ENCODE measurements around the gene TAMM41.
"Not testable (repeated sequence)": the region's sequence is repeated elsewhere in the genome, so short reads cannot be mapped to it uniquely, and the experiment has no call there.

Gene TAMM41

GRCh38 chr3:11846281-11847266 is at the start of gene TAMM41:
Gene TAMM41, minus strand, starts transcription at chr3:11846885. Its CDS starts 249 bp downstream, at chr3:11846636.
- DNase-seq = peak; percentile 95

DNA sequence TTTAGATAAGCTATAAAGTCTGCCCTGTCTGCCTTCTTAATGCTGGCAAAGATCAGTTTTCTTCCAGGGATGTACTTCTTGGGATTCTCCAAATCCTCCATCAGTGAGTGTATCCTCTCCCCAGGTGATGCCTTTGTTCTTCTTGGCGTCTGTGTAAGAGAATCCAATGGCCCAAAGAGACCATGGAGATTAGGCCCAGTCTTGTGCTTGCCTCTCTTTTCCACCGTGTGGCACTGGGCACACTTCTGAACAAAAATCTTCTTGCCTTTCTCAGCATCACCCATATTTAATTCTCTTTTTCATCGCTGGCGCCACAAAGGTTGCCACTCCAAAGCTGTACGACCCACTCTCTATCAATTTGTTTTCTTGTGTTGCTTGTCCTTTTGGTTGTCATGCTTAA is 32.2 kb upstream of the TAMM41 start:
- DNase-seq = peak; percentile 50

GRCh38 chr3:11874707-11875106 is 28.0 kb upstream of the TAMM41 start:
- not testable (repeated sequence) for DNase-seq

DNA sequence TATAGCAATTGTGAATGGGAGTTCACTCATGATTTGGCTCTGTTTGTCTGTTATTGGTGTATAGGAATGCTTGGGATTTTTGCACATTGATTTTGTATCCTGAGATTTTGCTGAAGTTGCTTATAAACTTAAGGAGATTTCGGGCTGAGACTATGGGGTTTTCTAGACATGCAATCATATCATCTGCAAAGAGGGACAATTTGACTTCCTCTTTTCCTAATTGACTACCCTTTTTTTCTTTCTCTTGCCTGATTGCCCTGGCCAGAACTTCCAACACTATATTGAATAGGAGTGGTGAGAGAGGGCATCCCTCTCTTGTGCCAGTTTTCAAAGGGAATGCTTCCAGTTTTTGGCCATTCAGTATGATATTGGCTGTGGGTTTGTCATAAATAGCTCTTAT is 17.1 kb upstream of the TAMM41 start:
- not testable (repeated sequence) for DNase-seq

GRCh38 chr3:11862584-11862983 is 15.9 kb upstream of the TAMM41 start:
- DNase-seq = not testable (repeated sequence)

GRCh38 chr3:11862145-11862544 is 15.5 kb upstream of the TAMM41 start:
- not testable (repeated sequence) for DNase-seq

DNA sequence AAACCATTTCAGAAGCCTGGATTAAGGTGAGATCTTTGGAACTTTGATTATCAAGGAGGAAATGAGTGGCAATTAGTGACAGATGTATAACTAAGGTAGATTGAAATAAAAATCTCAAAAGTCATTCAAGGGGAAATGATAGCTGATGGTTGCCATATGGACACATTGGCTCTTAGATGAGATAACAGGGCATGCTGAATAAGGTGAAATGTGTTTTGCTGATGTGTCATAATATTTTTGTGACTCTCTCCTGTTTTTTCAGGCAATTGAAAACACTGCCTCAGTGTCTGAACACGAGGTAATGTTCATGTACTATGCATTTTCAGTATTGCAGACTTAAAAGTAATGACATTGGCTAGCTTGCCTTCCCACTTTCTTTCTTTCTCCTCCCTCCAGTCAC is 13.5 kb upstream of the TAMM41 start:
- not testable (repeated sequence) for DNase-seq

DNA sequence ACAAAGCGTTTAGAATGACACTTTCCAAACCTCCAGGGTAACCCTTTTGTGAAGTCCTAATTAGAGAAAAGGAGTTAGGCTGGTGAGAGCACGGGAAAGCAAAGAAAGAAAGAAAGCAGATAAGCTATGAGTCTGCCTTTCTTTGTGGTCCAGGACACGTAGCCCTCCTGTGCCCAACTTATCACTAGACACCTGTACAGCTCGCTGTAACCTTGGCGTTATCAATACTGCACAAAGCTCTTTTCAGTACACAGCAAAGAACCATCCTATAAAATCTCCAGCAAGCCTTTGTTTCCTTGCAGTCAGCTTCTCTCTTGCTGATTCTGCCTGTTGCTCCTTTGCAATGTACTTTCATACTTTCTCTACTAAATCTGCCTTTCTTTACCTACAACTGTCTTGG is 6.8 kb upstream of the TAMM41 start:
- no peak for DNase-seq

DNA sequence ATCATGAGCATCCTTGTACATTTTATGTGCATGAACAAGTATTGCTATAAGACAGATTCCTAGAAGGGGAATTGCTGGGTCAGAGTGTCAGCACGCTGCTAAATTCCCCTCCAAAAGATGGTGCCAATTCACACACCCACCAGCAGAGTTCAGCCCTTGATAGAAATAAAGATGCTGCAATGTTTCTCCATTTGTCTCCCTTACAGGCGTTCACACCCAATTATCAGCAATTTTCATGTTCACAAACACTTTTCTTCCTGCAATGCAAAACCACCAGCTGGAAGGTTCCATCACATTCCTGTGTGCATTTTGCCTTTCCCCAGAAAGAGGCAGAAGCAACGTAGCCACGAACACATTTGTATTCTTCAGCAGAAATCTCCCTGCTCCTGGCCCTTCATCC is 3.3 kb upstream of the TAMM41 start:
- DNase-seq = no peak

- DNase-seq = no peak
Observed at GRCh38 chr3:11847607-11848006, 922 bp upstream of the TAMM41 start.

- DNase-seq = no peak
Observed at GRCh38 chr3:11845651-11846050, 1.0 kb downstream of the TAMM41 start.

- no peak for DNase-seq
Observed at GRCh38 chr3:11844891-11845290, 1.8 kb downstream of the TAMM41 start.

DNA sequence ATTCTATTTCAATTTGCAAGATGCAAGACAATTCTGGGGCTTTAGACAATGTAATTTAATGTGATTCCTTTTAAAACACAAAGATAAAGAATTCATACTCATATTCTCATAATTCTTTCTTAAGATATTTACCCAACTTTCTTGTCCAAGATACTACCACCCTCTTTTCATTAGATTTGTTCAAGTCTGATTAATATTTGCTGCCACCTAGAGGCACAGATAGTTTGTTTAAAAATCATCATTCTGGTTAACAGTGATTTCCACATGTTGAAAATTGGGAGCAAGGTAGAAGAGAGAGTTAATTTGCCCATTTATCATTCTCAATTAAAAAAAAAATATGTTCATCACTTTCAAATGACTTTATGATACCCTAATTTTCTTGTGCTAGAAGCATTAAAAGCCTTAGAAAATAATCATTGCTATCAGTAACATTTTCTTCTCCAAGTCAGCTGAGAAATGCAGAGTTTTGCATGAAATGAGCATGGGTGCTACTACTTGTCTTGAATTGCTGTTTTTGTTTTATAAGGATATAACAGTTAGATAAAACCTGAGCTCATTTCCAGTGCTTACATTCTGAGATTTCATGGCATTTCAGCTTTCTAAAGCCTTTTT is 11.6 kb downstream of the TAMM41 start:
- no peak for DNase-seq

DNA sequence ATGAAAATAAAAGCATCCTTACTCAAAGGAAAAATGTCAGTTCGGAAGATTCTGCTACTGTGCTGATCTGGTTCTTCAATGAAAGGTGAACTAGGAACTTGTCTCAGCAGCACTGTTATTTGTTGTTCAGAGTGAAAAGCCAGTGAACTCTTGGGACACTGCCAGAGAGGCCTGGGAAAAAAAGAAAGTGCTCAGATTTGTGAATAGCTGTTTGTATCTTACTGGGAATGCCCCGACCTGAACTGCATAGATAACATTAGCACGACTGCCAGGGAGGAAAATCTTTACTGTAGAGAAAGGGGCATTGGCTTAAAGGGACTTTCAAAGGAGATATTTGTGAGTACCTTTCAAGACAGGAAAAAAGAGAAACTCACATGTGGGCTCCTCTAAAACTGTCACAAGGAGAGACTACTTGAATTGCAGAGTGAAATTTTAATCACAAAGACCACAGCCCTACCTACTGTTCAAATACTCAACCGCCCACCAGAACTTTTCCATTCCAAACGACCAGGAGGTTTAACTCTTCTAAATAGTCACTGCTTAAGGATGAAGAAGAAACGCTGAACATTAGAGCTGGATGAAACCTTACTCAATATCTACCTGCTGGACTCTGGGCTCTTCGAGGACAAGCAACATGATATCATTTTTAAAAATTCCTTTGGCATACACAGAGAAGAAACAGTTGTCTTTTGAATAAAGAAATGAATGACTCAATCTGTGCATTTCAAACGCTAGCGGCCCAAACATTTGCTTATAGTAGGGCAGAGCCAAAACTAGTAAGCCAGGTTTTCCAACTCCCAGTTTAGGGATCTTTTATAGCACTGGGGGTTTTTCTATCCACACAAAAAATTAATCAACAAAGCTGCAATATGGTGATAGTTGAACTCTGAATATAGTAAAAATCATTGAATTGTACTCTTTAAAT is 13.4 kb downstream of the TAMM41 start:
- DNase-seq = no peak

DNA sequence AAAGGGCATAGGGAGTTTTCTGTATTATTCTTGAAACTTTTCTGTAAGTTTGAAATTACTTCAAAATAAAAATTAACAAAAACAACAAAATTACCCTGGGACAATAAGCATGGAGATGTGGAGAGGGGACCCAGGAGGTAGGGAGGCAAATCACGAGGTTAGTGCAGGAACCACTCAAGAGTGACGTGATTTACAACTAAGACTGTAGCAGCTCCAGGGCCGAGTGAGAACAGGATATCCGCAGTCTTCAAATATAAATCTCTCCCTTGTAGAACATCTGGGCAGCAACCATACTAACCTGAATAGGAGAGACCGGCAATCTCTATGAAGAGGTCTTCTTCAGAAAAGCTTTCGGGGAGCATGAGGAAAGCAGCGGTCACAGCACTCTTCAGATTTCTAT is 17.3 kb downstream of the TAMM41 start:
- no peak for DNase-seq

- DNase-seq = no peak
Observed at GRCh38 chr3:11826628-11827265, 19.9 kb downstream of the TAMM41 start.

DNA sequence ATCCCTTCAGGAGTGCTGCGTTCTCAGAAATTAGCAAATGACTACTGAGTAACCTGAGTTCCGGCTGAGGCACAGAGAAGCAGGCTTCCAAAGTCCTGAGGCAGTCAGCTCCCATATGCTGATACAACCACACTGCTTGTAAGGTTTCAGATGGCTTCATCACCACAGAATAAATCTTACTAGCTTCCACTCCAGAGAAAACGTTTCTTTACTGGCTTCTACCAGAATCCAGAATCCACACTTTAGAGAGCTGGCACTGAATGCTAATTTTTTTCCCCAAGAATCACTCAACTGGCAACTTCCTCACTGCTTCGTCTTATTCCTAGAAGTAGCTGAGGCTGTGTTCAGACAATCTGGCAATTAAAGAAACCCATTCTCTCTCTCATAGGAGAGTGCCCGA is 21.4 kb downstream of the TAMM41 start:
- no peak for DNase-seq

GRCh38 chr3:11820531-11821041 is 26.1 kb downstream of the TAMM41 start:
- DNase-seq = peak; percentile 61

DNA sequence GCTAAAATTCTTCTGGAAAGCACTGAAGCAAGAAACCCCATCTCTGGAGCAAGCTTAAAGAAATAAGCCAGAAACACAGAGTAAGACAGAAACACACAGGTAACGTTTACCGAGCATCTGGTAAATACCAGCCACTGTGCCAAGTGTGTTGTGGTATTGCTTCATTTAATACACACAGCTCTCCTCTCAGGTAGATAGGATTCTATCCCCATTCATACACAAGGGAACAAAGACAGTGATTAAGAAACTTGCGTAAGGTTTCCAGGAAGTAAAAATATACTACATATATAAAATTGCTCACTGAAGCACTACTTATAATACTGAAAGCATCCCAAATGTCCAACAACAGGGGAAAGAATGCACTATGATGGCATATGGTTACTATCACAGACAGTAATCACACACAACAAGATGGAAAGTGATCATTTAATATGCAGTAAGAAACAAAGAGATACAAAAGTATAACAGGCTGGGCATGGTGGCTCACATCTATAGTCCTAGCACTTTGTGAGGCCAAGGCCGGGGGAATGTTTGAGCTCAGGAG is 27.5 kb downstream of the TAMM41 start:
- no peak for DNase-seq

GRCh38 chr3:11818033-11818432 is 28.7 kb downstream of the TAMM41 start:
- DNase-seq = no peak

DNA sequence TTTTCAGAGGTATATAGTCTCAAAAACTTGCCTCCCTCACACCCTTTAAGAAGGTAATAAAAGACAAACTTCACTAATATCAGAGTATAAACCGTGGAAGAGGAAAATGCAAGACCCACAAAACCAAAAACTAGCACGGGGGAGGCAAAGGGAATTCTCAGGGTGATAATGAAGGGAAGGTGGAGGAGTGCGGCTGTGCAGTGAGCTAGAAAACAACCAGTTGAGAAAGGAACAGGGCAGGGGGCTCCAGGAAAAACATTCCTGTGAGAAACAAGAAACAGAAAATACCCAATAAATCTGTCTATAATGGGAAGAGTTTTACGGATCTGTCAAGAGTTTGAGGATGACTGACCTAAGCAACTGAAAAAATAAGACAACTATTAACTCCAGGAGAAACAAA is 31.6 kb downstream of the TAMM41 start:
- DNase-seq = no peak

DNA sequence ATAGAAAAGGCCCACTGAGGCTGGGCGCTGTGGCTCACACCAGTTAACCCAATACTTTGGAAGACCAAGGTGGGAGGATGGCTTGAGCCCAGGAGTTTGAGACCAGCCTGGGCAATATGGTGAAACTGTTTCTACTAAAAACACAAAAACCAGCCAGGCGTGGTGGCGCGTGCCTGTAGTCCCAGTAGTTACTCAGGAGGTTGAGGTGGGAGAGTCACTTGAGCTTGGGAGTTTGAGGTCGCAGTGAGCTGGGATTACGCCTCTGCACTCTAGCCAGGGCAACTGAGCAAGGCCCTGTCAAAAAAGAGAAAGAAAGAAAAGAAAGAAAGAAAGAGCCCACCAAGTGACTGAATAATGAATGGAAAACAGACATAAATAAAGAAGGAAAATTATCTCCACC is 32.0 kb downstream of the TAMM41 start:
- no peak for DNase-seq

Data from islet precursor cell (in vitro differentiated cells).